ENCODE data around the gene NRIP1.

DNA sequence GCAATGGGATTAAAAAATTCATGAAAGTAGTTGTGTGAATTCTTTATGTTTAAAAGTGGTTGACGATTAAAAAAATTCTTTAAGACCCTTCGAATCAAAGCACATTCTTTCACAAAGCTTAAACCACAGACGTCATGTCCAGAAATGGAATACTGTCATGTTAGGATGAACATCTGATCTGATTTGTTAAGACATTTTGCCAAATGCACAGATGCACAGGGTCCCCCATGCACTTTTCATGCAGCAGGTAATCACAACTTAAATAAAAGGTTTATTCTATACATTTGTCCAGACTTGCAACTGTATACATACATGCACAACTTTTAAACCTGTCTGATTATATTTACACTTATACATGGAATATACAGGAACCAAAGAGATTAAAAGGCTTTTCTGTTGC lies 103.3 kb downstream of the NRIP1 start:
- TF ChIP-seq, protein P1, sequence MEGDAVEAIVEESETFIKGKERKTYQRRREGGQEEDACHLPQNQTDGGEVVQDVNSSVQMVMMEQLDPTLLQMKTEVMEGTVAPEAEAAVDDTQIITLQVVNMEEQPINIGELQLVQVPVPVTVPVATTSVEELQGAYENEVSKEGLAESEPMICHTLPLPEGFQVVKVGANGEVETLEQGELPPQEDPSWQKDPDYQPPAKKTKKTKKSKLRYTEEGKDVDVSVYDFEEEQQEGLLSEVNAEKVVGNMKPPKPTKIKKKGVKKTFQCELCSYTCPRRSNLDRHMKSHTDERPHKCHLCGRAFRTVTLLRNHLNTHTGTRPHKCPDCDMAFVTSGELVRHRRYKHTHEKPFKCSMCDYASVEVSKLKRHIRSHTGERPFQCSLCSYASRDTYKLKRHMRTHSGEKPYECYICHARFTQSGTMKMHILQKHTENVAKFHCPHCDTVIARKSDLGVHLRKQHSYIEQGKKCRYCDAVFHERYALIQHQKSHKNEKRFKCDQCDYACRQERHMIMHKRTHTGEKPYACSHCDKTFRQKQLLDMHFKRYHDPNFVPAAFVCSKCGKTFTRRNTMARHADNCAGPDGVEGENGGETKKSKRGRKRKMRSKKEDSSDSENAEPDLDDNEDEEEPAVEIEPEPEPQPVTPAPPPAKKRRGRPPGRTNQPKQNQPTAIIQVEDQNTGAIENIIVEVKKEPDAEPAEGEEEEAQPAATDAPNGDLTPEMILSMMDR (IDR thresholded peaks at IDR 0.05; ENCODE audit: control extremely low read depth in 1 of 3, insufficient read depth in 1 of 3, low read depth in 1 of 3, low read length in 3 of 3), result no peak
- no peak for TF ChIP-seq POLR2AphosphoS5 (IDR thresholded peaks at IDR 0.05; ENCODE audit: low read depth, low read length)
- no peak for TF ChIP-seq POLR2A (IDR thresholded peaks at IDR 0.05; ENCODE audit: control extremely low read depth in 1 of 2, low read depth in 2 of 2, low read length in 2 of 2)
- TF ChIP-seq CEBPB (IDR thresholded peaks at IDR 0.05; ENCODE audit: low read depth, low read length), result no peak
- no peak for TF ChIP-seq EP300 (IDR thresholded peaks at IDR 0.05; ENCODE audit: borderline replicate concordance in 1 of 2, low read depth in 2 of 2, low read length in 2 of 2)
- no peak for TF ChIP-seq TEAD4 (IDR thresholded peaks at IDR 0.05; ENCODE audit: low read depth, low read length)
- TF ChIP-seq HDAC6 (IDR thresholded peaks at IDR 0.05; ENCODE audit: low read depth, low read length), result no peak
- no peak for TF ChIP-seq SP2 (IDR thresholded peaks at IDR 0.05; ENCODE audit: low read length)
- TF ChIP-seq CREB1 (IDR thresholded peaks at IDR 0.05), result no peak
- TF ChIP-seq ATF3 (IDR thresholded peaks at IDR 0.05; ENCODE audit: insufficient read depth, low read depth, low read length), result no peak
- no peak for TF ChIP-seq MAX (IDR thresholded peaks at IDR 0.05)
- no peak for TF ChIP-seq HDAC2 (IDR thresholded peaks at IDR 0.05; ENCODE audit: borderline replicate concordance in 1 of 2, low read depth in 2 of 2, low read length in 2 of 2)
- no peak for TF ChIP-seq SIN3A (conservative IDR thresholded peaks at IDR 0.05 in 1 of 2, IDR thresholded peaks at IDR 0.05 in 1 of 2; ENCODE audit: low read depth in 1 of 2, low read length in 2 of 2)
